ENCODE measurements around the gene CHPT1.

Gene CHPT1

DNA sequence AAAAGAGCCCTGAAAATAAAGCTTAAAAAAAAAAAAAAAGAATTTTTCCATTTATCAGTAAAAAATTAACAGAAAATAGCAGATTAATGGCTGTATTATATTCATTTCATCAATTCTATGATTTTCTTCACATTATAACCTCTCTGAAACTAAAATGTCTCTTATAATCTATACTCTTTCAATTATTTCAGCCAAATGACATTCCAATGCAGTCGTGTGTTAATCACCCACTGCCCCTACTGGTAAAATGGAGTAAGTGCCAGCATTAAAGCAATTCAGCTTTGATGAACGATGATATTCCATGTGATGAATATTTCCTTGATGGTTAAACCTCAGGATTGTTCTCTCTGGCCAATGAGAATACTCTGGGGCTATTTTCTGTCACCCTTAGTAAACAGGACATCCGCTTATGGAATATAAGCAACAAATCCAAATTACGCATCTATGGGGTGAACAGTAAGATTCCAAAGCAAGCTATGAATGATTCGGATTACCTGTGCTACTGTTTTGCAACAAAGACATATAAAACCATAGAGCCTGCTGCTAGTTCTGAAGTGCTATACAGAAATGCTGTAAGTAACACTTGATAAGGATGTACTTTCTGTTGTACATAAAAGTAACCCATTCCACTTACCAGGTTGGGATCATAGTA lies 62.1 kb downstream of the CHPT1 start:
- TF ChIP-seq GATA3 (IDR thresholded peaks at IDR 0.05; ENCODE audit: low read depth, low read length) (no peak), GATA2 (IDR thresholded peaks at IDR 0.05; ENCODE audit: low read depth, low read length) (no peak)

DNA sequence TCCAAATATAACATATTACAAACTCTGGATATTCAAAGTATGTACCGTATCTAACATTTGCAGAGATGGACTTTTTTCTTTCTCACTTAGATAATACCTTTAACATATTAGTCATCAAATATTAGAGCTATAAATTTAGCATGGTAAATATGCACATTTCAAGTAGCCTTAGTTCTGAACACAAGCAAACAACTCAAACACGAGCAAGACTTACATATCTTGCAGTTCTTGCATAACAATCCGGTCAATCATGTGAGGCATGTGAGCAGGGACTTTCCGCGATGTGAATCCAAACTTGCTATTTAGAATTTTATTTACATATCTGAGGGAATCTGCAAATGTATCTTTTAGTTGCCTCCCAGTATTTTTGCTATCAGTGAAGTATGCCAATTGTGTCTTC lies 63.9 kb downstream of the CHPT1 start:
- TF ChIP-seq GATA2 (IDR thresholded peaks at IDR 0.05; ENCODE audit: low read depth, low read length) = no peak
- no peak for TF ChIP-seq GATA3 (IDR thresholded peaks at IDR 0.05; ENCODE audit: low read depth, low read length)

DNA sequence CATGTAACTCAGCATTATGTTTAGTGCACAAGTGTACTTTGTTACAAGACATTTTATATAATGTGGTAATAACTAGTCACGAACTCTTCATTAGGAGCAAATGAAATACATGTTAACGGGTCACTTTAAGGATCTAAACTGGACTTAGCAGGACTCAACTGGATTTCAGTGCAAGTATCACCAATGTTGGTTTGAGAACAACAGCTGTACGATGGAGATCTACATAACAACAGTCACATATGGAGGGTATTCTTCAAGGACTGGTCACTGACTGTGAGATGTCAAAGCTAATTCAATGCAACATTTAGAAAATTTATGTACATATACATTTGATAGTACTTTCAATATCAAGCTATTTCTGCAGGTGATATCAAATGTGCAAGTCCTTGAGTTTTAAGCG lies 64.3 kb downstream of the CHPT1 start:
- TF ChIP-seq GATA3 (IDR thresholded peaks at IDR 0.05; ENCODE audit: low read depth, low read length) (no peak), GATA2 (IDR thresholded peaks at IDR 0.05; ENCODE audit: low read depth, low read length) (no peak)

DNA sequence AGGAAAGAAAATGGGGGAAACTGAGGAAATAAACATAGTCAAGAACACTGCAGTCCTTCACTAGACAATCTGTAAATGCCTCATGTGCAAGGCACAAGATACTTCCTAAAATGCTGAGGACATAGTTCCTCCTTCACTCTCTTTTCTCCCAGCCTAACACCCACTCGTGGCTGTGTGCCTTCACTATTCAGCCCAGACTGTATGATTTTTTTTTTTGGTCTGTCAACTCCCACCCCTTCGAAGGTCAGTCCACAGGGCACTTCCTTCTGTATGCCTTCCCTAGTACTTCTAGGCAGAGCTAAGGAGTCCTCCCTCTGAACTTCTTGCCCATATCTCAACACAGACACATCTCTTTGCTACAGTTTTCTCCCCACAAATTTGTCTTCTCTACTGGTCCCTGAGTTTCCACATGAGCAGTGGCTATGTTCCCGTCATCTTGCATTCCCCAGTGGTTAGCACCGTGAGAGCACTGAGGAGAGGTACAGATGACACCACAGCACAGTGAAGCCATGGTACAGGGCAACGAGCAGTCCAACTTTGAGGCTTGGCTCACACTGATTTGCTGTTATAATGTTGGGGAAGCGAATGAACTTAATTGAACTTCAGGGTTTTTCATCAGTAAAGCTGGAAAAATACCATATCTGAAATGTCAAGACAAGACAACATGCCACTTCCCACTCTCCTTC lies 65.9 kb downstream of the CHPT1 start:
- TF ChIP-seq GATA2 (IDR thresholded peaks at IDR 0.05; ENCODE audit: low read depth, low read length) (no peak), GATA3 (IDR thresholded peaks at IDR 0.05; ENCODE audit: low read depth, low read length) (no peak)

DNA sequence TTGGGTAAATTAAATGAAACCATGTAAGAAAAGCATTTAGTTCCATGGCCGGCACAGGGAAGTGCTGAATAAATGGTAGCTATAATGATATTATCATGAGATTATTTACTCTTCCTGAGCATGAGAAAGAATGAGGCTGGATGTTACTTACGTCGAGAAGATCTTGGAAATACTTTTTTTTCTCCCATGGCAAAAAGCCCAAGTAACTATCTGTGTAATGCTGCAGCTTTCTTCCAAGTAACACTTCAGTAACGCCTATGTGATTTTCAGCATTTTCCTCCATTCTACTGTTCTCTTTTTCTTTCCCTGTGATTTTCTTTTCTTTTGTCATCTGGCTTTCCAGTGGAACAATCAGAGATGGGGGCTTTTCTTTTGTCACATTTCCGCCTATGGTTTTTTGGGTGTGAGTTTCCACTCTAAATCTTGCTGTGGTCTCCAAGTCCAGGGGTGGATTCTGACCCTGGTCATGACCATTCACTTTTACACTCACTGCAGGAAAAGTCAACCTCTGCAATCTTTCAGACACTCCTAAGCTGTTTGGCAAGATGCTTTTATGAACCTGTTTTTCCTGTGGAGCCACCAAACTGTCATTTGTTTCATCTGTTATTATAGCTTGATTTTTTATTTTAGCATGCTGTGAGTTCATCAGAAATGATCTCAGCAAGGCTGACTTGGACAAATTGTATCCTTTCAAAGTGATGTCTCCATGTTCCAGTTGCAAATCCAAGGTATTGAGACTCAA lies 66.8 kb downstream of the CHPT1 start:
- TF ChIP-seq GATA2 (IDR thresholded peaks at IDR 0.05; ENCODE audit: low read depth, low read length) (no peak), GATA3 (IDR thresholded peaks at IDR 0.05; ENCODE audit: low read depth, low read length) (no peak)

DNA sequence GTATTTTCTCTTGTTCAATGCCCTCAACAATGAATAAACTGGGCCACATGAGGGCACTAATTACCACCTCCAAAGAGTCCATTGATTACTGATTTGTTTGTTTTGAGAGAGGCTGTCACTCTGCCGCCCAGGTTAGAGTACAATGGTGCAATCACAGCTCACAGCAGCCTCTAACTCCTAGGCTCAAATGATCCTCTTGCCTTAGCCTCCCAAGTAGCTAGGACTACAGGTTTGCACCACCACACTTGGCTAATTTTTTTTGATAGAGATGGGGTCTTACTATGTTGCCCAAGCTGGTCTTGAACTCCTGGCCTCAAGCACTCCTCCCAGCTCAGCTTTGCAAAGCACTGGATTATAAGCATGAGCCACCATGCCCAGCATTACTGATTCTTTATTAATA lies 70.1 kb downstream of the CHPT1 start:
- no peak for TF ChIP-seq GATA3 (IDR thresholded peaks at IDR 0.05; ENCODE audit: low read depth, low read length)
- no peak for TF ChIP-seq GATA2 (IDR thresholded peaks at IDR 0.05; ENCODE audit: low read depth, low read length)

DNA sequence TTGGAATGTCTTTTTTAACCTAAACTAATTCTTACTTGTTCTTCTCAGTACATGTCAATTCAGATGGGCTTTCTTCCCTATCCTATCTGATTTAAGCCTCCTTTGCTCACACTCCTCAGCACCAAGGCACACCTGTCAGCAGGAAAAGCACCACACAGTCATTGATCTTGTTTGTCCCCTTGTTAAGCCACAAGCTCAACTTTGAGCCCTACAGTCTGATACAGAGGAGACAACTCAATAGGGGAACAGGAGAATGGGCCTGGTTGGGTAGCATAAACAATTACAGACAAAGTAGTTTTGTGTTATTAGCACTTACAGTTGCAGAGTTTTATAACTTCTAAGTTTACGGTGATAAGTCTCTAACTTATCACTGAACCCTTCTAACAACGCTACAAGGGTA lies 71.3 kb downstream of the CHPT1 start:
- TF ChIP-seq GATA2 (IDR thresholded peaks at IDR 0.05; ENCODE audit: low read depth, low read length) (no peak), GATA3 (IDR thresholded peaks at IDR 0.05; ENCODE audit: low read depth, low read length) (no peak)

DNA sequence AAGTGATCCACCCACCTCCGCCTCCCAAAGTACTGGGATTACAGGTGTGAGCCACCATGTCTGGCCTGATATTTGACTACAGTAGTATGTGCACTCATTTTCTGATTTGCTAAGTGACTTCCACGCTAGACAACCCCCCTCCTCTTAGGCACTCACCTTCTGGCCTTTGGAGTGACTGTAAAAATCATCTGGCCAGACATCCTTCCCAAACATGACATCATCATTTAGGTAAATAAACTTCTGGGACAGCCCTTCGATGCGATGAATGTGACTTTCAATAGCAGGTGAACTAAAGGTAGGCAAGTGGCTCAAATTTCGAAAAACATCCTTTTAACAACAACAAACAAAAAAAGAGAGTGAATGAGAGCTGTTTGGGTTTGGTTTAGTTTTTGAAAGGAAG lies 72.4 kb downstream of the CHPT1 start:
- TF ChIP-seq GATA3 (IDR thresholded peaks at IDR 0.05; ENCODE audit: low read depth, low read length) = no peak
- no peak for TF ChIP-seq GATA2 (IDR thresholded peaks at IDR 0.05; ENCODE audit: low read depth, low read length)

DNA sequence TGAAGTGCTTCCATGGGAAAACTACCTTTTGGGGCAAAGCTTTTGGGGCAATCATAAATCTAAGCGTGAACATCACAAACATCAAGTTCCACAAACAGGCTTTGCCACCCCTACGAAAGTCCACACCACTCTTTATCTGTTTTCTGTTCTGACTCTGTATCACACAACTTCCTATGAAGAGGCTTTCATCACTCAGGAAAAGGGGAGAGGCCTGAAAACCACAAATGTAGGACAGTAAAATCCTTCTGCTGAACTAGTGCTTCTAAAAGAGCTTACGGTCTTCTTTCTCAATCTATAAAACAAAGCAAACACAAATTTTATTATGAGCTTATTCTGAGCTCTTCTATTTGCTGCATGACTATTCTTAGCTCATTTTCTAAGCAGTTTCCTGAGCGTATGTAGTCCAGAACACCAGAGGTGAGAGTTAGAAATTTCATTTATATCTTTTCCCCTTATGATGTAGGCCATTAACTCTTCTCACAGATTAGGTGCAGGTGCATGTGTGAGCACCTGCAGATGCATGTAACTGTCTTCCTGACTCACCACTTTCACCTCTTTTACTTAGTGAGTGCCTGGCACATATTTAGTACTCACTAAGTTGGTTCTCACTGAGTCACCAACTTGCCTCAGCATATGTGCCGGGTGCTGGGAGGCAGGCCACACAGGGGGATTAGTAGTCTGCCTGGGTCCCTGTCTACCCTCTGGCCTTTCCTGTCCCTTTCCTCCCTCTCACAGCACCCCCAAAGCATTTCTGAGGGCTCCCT lies 74.8 kb downstream of the CHPT1 start:
- TF ChIP-seq GATA2 (IDR thresholded peaks at IDR 0.05; ENCODE audit: low read depth, low read length) = no peak
- TF ChIP-seq GATA3 (IDR thresholded peaks at IDR 0.05; ENCODE audit: low read depth, low read length) = no peak

DNA sequence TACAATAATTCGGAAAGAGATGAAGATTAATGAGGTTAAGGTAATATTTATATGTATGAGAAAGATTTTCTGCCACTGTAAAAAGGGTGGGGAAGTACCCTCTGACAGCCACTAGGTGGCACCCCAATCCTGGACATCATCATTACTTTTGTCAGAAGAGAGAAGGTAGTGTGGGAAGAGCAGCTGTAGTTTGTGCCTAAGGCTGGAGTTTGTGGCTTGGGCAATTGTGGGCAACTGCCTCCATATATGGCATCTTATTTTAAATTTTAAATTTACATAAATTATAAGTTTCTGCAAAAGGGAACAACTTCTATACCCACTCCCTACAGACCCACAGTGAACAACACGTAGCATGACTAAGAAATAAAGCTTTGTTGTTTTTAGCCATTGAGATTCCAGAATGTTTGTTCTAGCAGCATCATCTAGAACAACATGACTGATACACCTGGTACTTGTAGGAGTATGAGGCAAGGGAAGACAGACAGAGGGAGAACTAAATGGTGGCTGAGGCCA lies 76.3 kb downstream of the CHPT1 start:
- TF ChIP-seq GATA2 (IDR thresholded peaks at IDR 0.05; ENCODE audit: low read depth, low read length) = no peak

DNA sequence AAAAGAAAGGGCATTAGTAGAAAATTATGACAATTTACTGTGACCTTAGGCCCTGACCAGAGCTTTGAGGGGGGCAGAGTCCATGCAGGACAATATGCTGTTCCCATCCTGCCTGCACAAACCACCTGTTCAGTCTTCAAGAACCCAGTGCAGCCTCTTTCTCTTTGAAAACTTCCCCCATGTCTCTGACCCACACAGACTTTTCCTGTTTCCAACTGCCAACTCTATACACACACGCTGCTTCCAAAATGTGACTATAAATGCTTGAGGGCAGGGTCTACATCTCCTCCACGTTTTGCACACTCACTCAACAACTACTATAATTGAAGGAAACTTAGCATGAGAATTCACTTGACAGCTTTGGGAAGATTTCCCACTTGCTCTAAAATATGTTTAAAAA lies 78.4 kb downstream of the CHPT1 start:
- TF ChIP-seq GATA2 (IDR thresholded peaks at IDR 0.05; ENCODE audit: low read depth, low read length) (no peak), GATA3 (IDR thresholded peaks at IDR 0.05; ENCODE audit: low read depth, low read length) (no peak)

DNA sequence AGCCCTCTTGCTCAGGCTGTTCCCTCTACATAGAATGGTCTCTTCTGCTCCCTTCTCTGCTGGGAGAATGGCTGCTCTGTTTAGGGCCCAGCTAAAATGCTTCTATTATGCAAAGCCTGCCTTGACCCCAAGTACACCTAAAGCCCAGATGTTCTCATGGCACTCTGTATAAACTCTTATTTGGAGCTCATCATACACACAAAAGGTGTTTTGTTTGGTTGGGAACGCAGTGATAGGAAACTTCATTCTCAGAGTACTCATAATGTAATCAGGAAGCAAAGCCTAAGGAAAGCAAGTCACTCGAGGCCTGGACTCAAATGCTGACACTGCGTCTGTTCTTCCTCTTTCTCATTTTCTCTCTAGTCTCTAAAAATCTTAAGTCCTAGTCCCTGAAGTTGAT lies 80.0 kb downstream of the CHPT1 start:
- TF ChIP-seq GATA2 (IDR thresholded peaks at IDR 0.05; ENCODE audit: low read depth, low read length) (no peak), GATA3 (IDR thresholded peaks at IDR 0.05; ENCODE audit: low read depth, low read length) (no peak)

DNA sequence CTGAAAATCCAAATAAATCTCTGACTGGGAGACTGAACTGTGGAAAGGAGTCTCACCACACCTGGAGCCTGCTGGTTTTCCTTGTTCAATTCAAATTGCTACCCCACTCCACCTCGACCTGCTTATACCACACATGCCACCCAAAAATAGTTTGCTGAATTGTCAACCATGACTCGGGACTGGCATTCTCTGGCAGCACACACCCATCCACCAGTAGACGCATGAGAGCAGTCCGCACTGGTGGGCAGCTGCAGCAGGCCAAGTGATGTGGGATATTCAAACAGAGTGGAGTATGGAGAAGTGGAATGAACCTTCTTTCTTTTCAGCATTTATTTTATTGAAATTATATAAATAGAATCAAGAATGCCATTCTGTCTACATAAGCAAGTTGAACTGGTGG lies 80.5 kb downstream of the CHPT1 start:
- TF ChIP-seq GATA3 (IDR thresholded peaks at IDR 0.05; ENCODE audit: low read depth, low read length) (no peak), GATA2 (IDR thresholded peaks at IDR 0.05; ENCODE audit: low read depth, low read length) (no peak)

Measured in SH-SY5Y (cell line).